Esophagus squamous epithelium (tissue), 4 donors: ENCODE data around the gene ETS1.

Source experiments
- CTCF ChIP-seq, 6 experiments: fragments of 450-650 bp in 4 of 6; fragments of 200-600 bp in 2 of 6; sonication (generic) in 2 of 6; IDR thresholded peaks; one replicate each; pipeline ENCODE4 v1.5.1; 2016 to 2019; ENCODE audit warnings: antibody characterized with exemption in 6 of 6, mild to moderate bottlenecking in 4 of 6, moderate library complexity in 4 of 6
- POLR2A ChIP-seq, 4 donors: fragments of 450-650 bp; IDR thresholded peaks; one replicate each; pipeline ENCODE4 v1.6.1; 2017; ENCODE audit warnings: antibody characterized with exemption in 4 of 4, mild to moderate bottlenecking in 4 of 4, moderate library complexity in 3 of 4

- no peak for TF ChIP-seq POLR2A (IDR thresholded peaks at IDR 0.05)
- TF ChIP-seq CTCF (IDR thresholded peaks at IDR 0.05), result no peak
These were observed 21.5 kb upstream of the ETS1 start for GRCh38 chr11:128608746-128609407.
